Keratinocyte (primary cell): ENCODE results near the gene TOM1. TPM values are rescaled to one million over a fixed set of nuclear protein-coding genes. Genes with fewer than 3 reads are reported as not detected.

Source experiments
- DNase-seq: peaks from one replicate; pipeline ENCODE4 v3.0.0-alpha.2; 2011; ENCODE audit warnings: low read depth, missing footprints, low spot score
- FAIRE-seq: peaks from 2 replicates; lab custom pipeline; 2011; peaks lifted over from hg19 to GRCh38; lab: Jason Lieb, UNC
- H2AFZ ChIP-seq: 2 replicates; pipeline ENCODE4 v1.6.0; 2012; ENCODE audit warnings: low read length, control low read depth, inconsistent platforms; ENCODE audit not compliant: control insufficient read depth
- H3K27ac ChIP-seq: 2 replicates; pipeline ENCODE4 v1.5.1; 2011; ENCODE audit warnings: low read length; ENCODE audit not compliant: control insufficient read depth, insufficient read depth
- H3K27me3 ChIP-seq: 3 replicates; pipeline ENCODE4 v1.6.0; 2011; ENCODE audit warnings: low read length; ENCODE audit not compliant: control insufficient read depth, insufficient read depth; ENCODE audit errors: extremely low read depth
- H3K36me3 ChIP-seq, 2 experiments: 2 replicates in 1 of 2; 3 replicates in 1 of 2; pipeline ENCODE4 v1.5.1; 2011; ENCODE audit warnings: low read length in 2 of 2, mild to moderate bottlenecking in 1 of 2; ENCODE audit not compliant: control insufficient read depth in 2 of 2, insufficient read depth in 2 of 2; ENCODE audit errors: extremely low read depth in 1 of 2
- H3K4me1 ChIP-seq: 3 replicates; pipeline ENCODE4 v1.5.1; 2011; ENCODE audit warnings: low read length; ENCODE audit not compliant: control insufficient read depth, insufficient read depth; ENCODE audit errors: extremely low read depth
- H3K4me2 ChIP-seq: 3 replicates; pipeline ENCODE4 v1.6.0; 2011; ENCODE audit warnings: low read depth, low read length; ENCODE audit not compliant: control insufficient read depth, insufficient read depth; ENCODE audit errors: extremely low read depth
- H3K4me3 ChIP-seq, 3 experiments: fragments of 200-600 bp in 1 of 3; sonication (generic) in 1 of 3; 2 replicates in 2 of 3; 3 replicates in 1 of 3; pipeline ENCODE4 v1.5.1; 2011 to 2016; ENCODE audit warnings: low read length in 3 of 3, mild to moderate bottlenecking in 3 of 3, control low read depth in 2 of 3, inconsistent platforms in 1 of 3, low read depth in 1 of 3, mixed read lengths in 1 of 3, mixed run types in 1 of 3, moderate library complexity in 1 of 3; ENCODE audit not compliant: control insufficient read depth in 2 of 3, insufficient read depth in 2 of 3; ENCODE audit errors: extremely low read depth in 1 of 3
- H3K79me2 ChIP-seq: 2 replicates; pipeline ENCODE4 v1.6.0; 2012; ENCODE audit warnings: low read length; ENCODE audit not compliant: control insufficient read depth, insufficient read depth
- H3K9ac ChIP-seq: 3 replicates; pipeline ENCODE4 v1.6.0; 2011; ENCODE audit warnings: low read length; ENCODE audit not compliant: control insufficient read depth, insufficient read depth; ENCODE audit errors: extremely low read depth
- H3K9me1 ChIP-seq: 3 replicates; pipeline ENCODE4 v1.6.0; 2011; ENCODE audit warnings: low read length; ENCODE audit not compliant: control insufficient read depth, insufficient read depth; ENCODE audit errors: extremely low read depth
- H3K9me3 ChIP-seq: 2 replicates; pipeline ENCODE4 v1.5.1; 2012; ENCODE audit warnings: low read depth, low read length; ENCODE audit not compliant: control insufficient read depth
- H4K20me1 ChIP-seq: 3 replicates; pipeline ENCODE4 v1.6.0; 2011; ENCODE audit warnings: low read length; ENCODE audit not compliant: control insufficient read depth, insufficient read depth; ENCODE audit errors: extremely low read depth
- EZH2 ChIP-seq: IDR thresholded peaks from one replicate; pipeline ENCODE4 v1.6.1; 2012; ENCODE audit warnings: inconsistent platforms, mild to moderate bottlenecking, low read length, moderate library complexity
- dilution Hi-C: fragments of 300-500 bp; cut with MboI; formaldehyde crosslinking; loops from one replicate; pipeline ENCODE4 v1.7.0; 2020; ENCODE audit warnings: low sequenced_read_pairs; ENCODE audit not compliant: extremely low pct_ligation_motif_present
- polyA plus RNA-seq, 5 experiments: library from polyadenylated mRNA; depleted of rRNA in 3 of 5; stranded (reverse) in 3 of 5; stranded (forward) in 1 of 5; unstranded in 1 of 5; fragments of >200 nt; gene quantifications; 1 replicate in 1 of 5; 2 replicates in 3 of 5; 3 replicates in 1 of 5; pipeline versions ENCODE4 v1.2.1 to v1.2.3, GENCODE V29; 2011 to 2012; ENCODE audit warnings: missing spikeins in 2 of 5, low read depth in 1 of 5, low replicate concordance in 1 of 5
- TF ChIP-seq, protein P1 (sequence below), 3 experiments: IDR thresholded peaks in 1 of 3; conservative IDR thresholded peaks in 1 of 3; optimal IDR thresholded peaks in 1 of 3; 2 replicates in 2 of 3; 3 replicates in 1 of 3; pipeline versions ENCODE3 to v1.5.1; 2011; ENCODE audit warnings: low read length in 3 of 3, mild to moderate bottlenecking in 3 of 3, moderate library complexity in 2 of 3, control low read depth in 1 of 3, inconsistent platforms in 1 of 3; ENCODE audit not compliant: insufficient read depth in 2 of 3; ENCODE audit errors: extremely low read depth in 1 of 3

TOM1 gene
- polyA plus RNA-seq, 1 donor (not counting 4 experiments of a cell fraction or from before 2014, with no cell fraction given), result 17.4 TPM

GRCh38 chr22:35342390-35342789 is 42.7 kb downstream of the TOM1 start:
- Histone ChIP-seq H3K36me3 (peaks cover 0 to 6% of the 10 kb centered on the region in 2 experiments), H3K27me3 (no peaks in the 10 kb centered on the region), H3K4me1 (peaks cover 4% of the 10 kb centered on the region), H3K79me2 (no peaks in the 10 kb centered on the region), H4K20me1 (no peaks in the 10 kb centered on the region), H3K9ac (no peak overlapping the region), H3K9me1 (no peaks in the 10 kb centered on the region), H2AFZ (no peak overlapping the region), H3K4me3 (no peak overlapping the region), H3K9me3 (no peaks in the 10 kb centered on the region), H3K27ac (no peak overlapping the region), H3K4me2 (no peak overlapping the region)
- FAIRE-seq (no peak), DNase-seq (no peak)
- dilution Hi-C loops, result no loop called here
- TF ChIP-seq EZH2, result no peak
- TF ChIP-seq, protein P1, sequence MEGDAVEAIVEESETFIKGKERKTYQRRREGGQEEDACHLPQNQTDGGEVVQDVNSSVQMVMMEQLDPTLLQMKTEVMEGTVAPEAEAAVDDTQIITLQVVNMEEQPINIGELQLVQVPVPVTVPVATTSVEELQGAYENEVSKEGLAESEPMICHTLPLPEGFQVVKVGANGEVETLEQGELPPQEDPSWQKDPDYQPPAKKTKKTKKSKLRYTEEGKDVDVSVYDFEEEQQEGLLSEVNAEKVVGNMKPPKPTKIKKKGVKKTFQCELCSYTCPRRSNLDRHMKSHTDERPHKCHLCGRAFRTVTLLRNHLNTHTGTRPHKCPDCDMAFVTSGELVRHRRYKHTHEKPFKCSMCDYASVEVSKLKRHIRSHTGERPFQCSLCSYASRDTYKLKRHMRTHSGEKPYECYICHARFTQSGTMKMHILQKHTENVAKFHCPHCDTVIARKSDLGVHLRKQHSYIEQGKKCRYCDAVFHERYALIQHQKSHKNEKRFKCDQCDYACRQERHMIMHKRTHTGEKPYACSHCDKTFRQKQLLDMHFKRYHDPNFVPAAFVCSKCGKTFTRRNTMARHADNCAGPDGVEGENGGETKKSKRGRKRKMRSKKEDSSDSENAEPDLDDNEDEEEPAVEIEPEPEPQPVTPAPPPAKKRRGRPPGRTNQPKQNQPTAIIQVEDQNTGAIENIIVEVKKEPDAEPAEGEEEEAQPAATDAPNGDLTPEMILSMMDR (optimal IDR thresholded peaks at IDR 0.05 in 1 of 3, IDR thresholded peaks at IDR 0.05 in 1 of 3, conservative IDR thresholded peaks at IDR 0.05 in 1 of 3; ENCODE audit: extremely low read depth in 1 of 3, insufficient read depth in 2 of 3, low read length in 3 of 3), result no peak

DNA sequence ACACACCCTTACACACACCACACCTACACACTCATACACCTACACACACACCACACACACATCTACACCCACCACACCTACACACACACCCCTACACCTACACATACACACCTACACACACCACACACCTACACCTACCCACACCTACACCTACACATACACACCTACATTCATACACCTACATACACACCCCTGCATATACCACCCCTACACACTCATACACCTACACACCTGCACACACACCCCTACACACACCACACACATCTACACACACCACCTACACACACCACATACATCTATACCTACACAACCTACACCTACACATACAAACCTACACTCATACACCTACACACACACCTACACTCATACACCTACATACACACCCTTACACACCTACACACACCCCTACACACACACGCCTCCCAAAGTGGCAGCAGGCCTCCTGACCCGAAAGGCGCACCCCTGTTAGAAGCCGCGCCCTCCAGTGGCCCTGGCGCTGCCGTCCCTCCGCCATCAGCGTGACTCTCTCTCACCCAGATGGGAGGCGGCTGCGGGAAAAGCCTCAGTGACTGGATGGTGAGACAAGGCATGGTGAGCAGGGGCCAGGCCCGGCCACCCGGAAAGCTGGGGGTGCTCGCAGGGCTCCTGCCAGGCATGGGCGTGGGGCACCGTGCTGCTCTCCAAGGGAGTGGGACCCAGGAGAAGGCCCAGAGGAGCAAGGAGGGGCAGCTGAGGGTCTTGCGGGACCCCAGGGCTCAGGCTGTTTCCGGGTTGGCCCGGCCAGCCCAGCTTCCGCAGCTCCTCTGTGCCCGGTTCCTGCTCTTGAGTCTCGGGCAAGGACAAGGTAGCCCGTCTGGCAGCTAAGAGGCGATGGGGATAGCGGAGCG is 44.2 kb downstream of the TOM1 start:
- peak; percentile 85 for FAIRE-seq
- dilution Hi-C loops, result no loop called here

More for the DNA sequence above, 44.2 kb downstream of the TOM1 start:
- no peak for DNase-seq
- no peak overlapping the region for H3K4me2 ChIP-seq
- H2AFZ ChIP-seq, result no peak overlapping the region
- no peak overlapping the region for H3K27ac ChIP-seq
- no peaks in the 10 kb centered on the region for H4K20me1 ChIP-seq
- H3K9me1 ChIP-seq, result no peaks in the 10 kb centered on the region
- TF ChIP-seq, protein P1 (optimal IDR thresholded peaks at IDR 0.05 in 1 of 3, IDR thresholded peaks at IDR 0.05 in 1 of 3, conservative IDR thresholded peaks at IDR 0.05 in 1 of 3; ENCODE audit: extremely low read depth in 1 of 3, insufficient read depth in 2 of 3, low read length in 3 of 3), result no peak
- no peak for TF ChIP-seq EZH2
- no peaks in the 10 kb centered on the region for H3K9me3 ChIP-seq
- H3K36me3 ChIP-seq, result peaks cover 0 to 6% of the 10 kb centered on the region in 2 experiments
- H3K27me3 ChIP-seq, result no peaks in the 10 kb centered on the region
- no peak overlapping the region for H3K9ac ChIP-seq
- peaks cover 4% of the 10 kb centered on the region for H3K4me1 ChIP-seq
- no peak overlapping the region for H3K4me3 ChIP-seq
- no peaks in the 10 kb centered on the region for H3K79me2 ChIP-seq
